HTR-8/SVneo (cell line): ENCODE results near the gene BTAF1.
A peak's percentile ranks its signal among the peaks of the same experiment; 100 is the strongest.
"Not testable (repeated sequence)": the region's sequence is repeated elsewhere in the genome, so short reads cannot be mapped to it uniquely, and the experiment has no call there.

Experiments
- DNase-seq: peaks from one replicate; pipeline ENCODE4 v3.0.0; 2011; ENCODE audit warnings: low spot score, mixed read lengths; ENCODE audit not compliant: insufficient read length
- FAIRE-seq: peaks from 2 replicates; lab custom pipeline; 2011; peaks lifted over from hg19 to GRCh38; lab: Jason Lieb, UNC

Gene BTAF1

DNA sequence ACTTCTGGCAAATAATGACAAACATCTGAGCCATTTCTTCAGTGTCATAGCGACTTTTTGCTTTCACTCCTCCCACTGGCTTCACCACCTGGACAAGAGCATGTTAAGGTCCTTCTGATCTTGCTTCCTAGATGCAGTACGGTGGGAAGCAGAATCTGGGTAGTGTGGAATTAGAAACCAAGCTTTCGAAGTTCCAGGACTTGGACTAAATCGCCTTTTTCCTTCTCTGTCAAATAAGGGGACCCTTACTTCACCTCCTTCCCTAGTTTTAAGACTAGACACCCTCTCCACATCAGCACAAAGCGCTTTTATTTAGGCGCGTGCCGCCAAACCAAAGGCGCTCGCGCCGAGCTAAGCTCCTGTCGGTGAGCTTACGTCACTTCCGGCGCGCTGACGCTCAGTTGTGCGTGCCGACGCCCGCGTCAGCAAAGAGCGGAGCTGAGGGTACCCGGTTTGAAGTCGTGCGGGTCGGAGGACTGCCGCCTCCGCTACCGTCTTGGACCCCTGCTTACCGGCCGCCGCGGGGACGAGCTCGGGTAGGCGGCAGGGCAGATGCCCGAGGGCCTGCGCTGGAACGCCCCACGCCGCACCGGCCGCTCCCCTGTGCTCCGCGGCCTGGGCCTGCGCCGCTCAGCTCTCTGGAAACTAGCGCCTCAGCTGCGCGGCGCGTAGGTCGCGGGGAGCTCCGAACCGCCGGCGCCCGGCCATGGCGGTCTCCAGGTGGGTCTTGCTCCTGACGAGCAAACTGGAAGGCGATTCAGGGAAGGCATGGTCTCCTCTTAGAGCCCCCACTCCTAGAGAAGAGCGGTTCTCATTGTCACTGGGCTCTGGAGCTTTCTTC lies at the start of gene BTAF1:
Gene BTAF1 (plus strand): TSS at position 400 of the 841 bp plus-strand sequence. CDS start 307 bp downstream, at position 707.
- FAIRE-seq, result peak; percentile 68
- DNase-seq, result peak; percentile 88

DNA sequence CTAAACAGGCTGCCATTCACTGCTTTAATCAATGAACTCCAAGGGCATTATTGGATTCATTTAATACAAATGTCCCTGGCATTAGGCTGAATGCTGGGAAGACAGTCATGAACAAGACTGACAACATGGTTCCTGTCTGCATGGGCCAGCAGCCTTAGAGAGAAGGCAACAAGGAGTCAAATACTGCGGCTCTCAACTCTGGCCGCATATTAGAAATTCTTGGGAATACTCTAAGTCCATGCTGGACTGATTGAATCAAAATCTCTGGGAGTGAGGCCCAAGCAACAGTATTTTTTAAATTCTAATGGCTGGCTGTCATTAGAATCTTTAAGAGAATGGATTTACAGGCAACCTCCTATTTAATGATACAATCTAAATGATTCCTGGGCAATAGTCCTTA lies 48.4 kb upstream of the BTAF1 start:
- no peak for FAIRE-seq
- DNase-seq, result no peak

DNA sequence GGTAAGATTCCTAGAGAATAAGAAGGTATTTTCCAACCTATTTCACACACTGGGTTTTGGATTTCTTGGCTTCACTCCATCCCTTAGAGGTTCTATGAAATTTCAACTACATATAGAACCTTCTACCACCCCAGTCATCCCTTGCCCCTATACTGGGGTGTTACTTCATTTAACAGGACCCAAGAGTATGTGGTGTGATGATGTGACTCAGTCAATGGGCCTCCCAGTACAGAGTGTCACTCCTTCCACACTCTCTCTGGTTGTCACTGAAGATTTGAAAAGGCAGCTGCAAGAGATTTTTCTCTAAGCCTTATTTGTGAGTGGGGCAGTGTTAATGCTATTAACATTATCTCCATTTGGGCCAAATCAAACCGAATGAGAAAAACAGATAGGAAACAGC lies 47.8 kb upstream of the BTAF1 start:
- FAIRE-seq, result no peak
- DNase-seq, result no peak

DNA sequence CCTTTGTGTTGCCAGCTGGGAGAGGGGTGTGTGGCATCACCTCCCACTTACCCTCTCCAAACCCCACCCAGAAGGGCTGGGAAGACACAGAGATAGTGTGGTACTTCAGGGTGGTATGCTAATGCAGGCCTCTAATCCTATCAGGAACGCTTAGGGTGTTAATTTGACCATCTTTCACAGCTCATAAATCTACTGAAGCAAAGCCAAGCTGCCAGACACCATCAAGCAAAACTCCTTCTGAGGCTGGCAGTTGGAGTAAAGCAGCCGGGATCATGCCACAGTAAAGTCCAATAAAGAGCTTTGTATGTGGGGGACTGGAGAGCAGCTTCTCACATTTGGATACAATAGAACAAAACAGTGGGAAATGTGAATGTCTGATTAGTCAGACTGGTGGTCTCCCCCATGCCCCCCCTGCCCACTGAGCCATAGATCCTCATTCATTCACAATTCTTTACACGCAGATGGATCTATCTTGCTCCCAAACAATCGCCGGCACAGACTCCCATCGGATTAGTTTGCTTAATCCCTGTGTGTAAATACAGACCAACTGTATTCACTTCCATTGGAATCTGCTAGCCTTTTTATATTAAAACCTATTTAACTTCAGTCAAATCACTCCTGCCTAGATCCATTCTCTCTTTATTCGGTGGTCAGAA lies 43.9 kb upstream of the BTAF1 start:
- FAIRE-seq (no peak), DNase-seq (no peak)

DNA sequence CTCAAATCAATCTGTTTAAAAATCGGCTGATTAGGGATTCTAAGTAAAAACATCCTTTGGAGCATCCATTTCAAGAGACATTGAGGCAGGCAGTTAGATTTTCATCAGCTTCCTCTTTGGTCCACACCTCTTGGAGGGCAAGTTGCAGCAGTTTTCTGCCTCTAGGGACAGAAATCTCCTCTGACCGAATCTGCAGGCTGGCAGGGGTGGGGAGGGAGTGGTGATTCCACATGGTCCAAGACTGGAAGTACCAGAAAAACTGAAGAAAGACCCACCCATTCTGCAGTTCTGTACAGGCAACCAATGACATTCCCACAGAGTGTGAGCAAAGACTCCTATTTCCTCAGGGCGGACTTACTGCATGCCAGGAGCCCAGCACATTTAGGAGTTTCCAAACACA lies 43.3 kb upstream of the BTAF1 start:
- no peak for DNase-seq
- peak; percentile 4 for FAIRE-seq

DNA sequence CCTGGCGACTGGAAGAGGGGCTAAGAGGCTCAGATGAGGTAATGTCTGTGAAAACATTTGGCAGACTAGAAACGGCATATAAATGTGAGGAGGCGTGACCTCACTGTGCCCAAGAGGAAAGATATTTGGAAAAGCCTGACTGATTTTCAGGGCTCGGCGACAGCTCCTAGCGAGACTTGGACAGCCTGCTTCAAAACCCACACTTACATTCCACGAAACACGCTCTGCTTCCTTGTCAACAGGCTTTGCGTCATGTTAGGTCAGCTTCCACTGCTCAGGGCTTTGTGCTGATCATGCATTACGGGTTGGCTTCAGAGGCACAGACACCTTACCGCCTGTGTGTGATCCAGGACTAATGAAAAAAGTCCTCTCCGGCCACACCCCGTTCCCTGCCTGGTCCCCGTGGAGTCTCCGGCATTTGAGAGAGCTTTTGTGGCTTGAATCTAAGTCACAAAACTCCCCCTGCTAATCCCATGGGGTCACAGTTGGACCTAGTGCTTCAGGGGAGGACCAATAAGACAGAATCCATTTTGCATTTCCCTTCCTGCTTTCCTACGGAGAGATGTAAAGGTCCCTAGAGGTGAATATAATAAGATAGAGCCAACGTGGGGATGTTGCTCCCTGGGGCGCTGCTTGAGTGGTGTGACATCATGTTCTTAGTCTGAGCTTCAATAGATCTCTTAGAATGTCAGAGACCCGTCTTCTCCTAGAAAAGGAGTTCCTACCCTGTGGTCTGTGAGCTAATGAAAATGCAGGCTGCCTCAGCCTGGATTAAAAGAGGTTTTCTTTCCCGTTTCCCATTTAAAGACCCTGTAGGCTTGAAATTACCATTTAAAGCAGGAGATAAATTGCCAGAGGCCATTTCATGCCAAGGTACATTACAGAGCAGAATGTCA lies 39.8 kb upstream of the BTAF1 start:
- no peak for DNase-seq
- no peak for FAIRE-seq

DNA sequence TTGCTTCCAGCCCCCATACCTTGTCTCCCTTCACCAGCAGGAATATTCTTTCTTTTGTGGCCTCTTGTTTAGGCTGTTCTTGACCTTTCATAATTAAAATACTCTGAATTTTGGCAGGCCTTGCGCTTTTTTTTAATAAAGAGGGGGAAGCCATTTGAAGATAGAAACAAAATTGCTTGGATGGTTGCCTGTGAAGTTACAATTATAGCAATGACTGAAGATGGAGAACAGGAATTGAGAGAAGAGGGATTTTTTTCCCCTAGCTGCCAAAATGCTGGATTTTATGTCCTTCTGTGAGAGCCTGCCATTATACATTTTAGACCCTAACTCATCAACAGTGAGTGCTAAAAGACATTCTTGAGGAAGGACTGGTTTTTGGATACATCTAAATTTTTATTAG lies 39.0 kb upstream of the BTAF1 start:
- FAIRE-seq (no peak), DNase-seq (no peak)

DNA sequence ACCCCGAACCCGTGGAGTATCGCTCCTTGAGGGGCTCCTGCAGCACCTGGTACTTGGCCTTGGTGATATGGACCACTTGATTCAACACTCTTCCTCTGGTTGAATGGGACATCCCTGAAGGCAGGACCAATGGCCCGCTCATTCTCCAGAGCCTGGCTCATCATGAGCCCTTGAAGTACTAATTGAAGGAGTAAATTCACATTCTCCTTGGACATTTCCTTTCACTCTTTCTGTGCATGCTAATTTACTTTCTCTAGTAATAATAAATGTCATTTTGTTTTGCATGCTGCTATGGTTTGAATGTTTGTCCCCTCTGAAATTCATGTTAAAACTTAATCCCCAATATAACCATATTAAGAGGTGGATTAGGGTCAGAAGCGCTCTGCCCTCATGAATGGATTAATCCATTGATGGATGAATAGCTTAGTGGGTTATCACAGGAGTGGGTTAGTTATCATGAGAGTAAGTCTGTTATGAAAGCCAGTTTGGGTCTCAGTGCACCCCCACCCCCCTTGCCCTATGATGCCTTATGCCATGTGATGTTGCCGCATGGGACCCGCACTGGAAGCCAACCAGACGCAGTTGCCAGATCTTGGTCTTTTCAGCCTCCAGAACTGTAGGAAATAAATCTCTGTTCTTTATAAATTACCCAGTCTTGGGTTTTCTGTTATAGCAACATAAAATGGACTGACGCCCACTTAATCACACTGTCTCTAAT lies 38.0 kb upstream of the BTAF1 start:
- FAIRE-seq (no peak), DNase-seq (no peak)

DNA sequence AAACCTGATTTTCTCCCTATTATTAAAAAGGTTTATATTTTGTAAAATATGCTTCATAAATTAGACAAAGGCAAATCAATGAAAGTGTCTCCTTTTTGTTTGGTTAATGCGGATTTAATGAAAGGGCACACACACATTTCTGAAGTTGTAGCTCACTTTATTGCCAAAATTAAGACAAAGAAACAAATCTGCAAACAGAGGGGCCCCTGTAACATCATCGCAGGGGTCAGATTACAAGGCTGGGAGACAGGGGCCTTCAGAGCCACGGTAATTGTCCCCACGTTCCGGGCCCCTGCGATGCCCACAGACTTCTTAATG lies 36.7 kb upstream of the BTAF1 start:
- DNase-seq, result no peak
- FAIRE-seq, result no peak

DNA sequence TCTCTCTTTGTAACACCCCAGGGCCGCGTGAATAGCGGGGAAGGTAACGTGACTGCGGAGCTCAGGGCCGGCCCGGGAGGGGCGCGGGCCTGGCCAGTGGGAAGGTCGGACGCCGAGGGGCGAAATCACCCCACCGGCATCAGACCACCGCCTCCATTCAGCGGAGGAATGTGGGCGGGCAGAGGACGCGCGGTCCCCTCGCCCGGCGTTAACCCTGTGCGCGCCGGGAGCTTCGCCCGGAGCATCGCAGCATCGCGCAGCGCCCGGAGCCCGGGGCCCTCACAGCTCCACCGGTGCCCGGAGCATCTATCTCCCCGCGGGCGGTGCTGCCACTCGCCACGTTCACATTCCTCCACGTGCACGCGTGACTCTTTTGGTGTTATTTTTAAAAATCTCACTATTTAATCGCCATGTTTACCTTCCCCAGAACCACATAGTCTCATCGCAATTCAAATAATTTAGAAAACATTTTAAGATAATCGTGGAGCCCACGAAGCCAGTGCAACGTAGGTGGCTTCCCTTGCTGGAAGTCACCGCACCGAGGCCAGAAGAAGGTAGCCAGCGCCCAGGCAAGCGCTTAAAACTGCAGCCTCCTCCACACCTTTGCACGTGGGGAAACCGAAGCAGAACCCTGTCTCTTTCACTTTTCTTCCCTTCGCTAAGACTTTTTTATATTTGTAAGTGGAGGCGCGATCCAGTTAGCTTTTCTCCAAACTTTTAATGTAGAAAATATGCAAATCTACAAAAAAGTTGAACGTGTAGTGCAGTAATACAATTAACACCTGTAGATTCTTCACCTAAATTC lies 36.1 kb upstream of the BTAF1 start:
- DNase-seq, result peak; percentile 60
- FAIRE-seq, result peak; percentile 80

DNA sequence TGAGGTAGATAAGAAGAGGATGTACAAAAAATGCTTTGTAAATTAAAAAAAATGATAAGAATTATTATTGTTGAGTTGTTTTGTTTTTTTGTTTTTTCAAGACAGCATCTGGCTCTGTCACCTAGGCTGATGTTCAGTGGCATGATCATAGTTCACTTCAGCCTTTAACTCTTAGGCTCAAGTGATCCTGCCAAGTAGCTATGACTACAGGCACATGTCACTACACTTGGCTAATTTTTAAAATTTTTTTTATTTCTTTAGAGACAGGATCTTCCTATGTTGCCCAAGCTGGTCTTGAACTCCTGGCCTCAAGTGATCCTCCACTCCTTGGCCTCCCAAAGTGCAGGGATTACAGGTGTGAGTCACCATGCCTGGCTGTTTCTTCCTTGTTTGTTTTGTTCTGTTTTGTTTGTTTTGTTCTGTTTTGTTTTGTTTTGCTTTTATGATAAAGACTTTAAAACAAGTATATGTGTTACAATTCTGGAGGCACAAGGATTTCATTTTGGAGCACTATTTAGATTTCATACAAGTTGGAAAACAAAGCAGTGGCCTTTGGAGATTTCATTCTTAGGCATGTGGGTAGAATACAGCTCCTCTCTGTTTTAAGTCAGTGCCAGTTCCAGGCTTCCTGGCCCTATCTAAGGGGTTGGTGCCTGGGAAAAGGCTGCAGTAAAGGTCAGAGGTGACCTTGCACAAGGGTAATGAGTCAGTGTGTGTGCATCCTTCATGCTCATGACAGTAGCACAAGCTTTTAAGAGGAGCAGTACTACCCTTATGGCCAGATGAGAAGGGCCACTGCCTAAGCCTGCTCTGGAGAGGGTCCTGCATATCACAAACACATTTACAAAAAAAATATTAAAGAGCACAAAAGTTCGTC lies 32.2 kb upstream of the BTAF1 start:
- DNase-seq (peak; percentile 23), FAIRE-seq (peak; percentile 65)

DNA sequence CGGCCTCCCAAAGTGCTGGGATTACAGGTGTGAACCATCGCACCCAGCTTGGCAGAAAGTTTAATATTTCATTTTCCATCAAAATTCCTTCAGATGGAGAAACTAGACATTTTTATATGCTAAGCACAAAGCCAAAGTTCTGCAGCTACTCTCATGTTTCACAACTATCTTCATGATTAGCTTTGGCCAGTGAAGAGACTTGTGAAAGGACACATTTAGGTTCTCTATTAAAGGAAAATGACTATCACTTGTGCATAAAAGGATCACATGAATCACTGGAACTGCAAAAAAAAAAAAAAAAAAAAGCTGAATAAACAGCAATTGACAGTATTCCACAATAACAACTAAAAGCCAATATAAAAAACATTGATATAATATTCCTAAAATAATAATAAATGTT lies 30.5 kb upstream of the BTAF1 start:
- no peak for FAIRE-seq

DNA sequence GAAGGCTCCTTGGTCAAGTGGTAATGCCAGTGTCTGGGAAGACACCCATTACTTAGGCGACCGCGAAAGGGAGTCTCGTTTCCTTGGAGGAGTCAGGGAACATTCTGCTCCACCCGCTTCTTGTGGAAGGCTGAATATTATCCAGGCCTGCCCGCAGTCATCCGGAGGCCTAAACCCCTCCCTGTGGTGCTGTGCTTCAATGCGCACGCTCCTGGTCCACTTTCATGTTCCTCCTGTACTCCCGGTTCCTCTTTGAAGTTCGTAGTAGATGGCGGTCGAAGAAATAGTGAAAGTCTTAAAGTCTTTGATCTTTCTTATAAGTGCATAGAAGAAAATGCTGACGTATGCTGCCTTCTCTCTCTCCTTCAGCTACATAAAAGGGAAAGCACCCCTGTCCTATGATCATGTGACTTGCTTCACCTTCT lies 29.3 kb upstream of the BTAF1 start:
- FAIRE-seq, DNase-seq: not testable (repeated sequence)

More for the DNA sequence above, 30.5 kb upstream of the BTAF1 start:
- no peak for DNase-seq

DNA sequence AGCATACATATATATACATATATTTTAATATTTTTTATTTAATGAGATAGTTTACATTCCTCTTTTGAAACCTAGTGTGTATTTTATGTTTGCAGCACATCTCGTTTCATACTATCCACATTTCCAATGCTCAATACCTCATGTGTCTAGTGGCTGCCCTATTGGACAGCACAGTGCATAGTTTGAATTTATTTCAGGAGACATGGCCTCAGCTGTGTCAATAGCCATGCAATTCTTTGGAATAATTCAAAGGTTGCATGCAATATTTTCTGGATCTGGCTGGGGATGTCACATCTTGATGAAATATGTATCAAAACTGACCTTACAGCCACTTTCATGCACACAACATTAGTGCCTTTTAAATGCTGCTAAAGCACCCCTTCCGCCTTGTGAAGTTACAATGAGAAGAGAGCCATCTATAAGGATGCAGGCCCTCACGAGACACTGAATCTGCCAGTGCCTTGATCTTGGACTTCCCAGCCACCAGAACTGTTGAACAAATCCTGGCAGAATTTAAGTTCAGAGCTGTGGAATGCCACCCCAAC lies 27.3 kb upstream of the BTAF1 start:
- FAIRE-seq (no peak), DNase-seq (no peak)

DNA sequence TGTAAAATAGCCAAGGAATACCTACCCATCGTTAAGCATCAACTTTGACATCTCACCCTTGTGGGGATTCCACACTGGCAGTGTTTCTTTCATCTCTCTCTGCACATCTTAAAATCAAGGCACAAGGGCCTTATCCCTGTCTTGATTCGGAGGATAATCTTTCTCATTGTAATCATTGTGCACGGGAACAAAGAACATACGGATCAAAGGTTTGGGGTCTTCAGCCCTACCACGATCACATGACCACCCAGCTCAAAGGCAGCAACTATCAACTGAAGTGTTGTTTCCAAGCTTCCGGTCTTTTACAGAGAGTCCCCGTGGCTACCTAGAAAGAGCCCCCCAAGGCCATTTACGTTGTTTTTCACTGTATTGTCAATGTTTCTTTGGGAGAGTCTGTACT lies 26.1 kb upstream of the BTAF1 start:
- no peak for DNase-seq
- FAIRE-seq, result no peak

DNA sequence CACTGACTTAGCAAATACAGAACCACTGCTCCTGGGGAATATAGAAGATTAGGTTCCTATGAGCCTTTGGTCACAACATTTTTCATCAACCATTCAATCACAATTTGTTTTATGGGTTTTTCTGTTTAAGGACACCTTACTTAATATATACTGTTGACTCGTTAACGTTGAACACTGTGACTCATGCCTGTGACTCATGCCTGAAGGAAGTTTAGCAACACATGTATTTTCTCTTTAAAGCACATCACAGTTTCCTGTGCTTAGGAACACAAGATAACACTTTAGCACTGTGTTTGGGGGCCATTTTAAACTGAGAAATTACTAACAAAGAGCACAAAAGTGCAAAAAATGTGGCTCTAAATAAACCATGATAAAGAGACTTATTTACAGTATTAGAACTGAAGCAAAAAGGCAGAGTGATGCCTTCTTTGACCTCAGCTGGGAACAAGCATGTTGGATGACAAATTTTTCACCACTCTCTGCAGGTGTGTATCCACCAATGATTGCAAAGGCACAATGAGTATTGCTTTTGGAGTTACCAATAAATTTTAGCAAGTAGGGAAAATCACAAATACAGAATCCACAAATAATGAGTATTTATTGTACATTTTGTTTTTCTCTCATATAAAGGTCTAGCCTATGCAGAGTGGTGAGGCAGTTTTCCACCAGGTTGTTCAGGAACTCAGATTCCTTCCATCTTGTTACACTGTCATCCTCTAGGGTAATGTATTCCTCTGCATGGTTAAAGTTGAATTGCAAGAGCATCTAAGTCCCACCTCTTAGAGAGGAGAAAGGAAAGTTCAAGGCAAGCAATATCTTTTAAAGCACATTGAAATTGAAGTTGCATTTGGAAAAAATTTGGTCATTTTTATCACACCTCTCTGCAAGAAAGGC lies 21.5 kb upstream of the BTAF1 start:
- no peak for FAIRE-seq
- peak; percentile 69 for DNase-seq

DNA sequence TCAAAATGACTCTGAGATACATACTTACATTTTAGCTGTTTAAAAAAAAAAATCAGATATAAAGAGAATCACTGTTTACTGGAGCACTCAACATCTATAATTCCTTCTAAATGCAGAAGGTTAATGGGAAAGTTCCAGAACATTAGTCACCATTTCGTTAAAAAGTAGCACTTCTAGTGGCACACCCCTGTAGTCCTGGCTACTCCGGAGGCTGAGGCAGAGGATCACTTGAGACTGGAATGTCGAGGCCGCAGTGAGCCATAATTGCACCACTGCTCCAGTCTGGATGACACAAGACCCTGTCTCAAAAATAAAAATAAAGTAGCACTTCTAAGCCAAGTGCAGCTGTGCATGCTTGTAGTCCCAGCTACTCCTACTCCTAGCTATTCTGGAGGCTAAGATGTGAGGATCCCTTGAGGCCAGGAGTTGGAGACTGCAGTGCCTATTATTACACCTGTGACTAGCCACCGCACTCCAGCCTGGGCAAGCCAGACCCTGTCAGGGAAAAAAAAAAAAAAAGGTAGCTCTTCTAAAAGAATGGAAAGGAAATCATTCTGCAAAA lies 16.5 kb upstream of the BTAF1 start:
- DNase-seq (no peak), FAIRE-seq (no peak)
